IMR-90 (cell line): Measurements from ENCODE around the gene MIOX. TPM values are rescaled to one million over a fixed set of nuclear protein-coding genes. Genes with fewer than 3 reads are reported as not detected.
A peak's percentile ranks its signal among the peaks of the same experiment; 100 is the strongest.

Experiments used
- ATAC-seq: fragments of 200-7000 bp; cut with Tn5 transposase; 2 replicates; pipeline ENCODE4 v1.9.1; 2020; ENCODE audit warnings: low read depth, mild to moderate bottlenecking, moderate library complexity
- BruUV-seq: library from RNA; stranded (reverse); fragments of 400-500 nt; replicated peaks from 2 replicates; lab custom pipeline; 2021; lab: Mats Ljungman, UMichigan
- CTCF ChIA-PET: fragments of 300-600 bp; formaldehyde crosslinking; extraction: SDS; loops from one replicate; lab custom pipeline; 2021; ENCODE audit warnings: antibody characterized with exemption; lab: Yijun Ruan, JAX
- POLR2A ChIA-PET: fragments of 300-600 bp; sonication (Branson Sonifier 250); formaldehyde crosslinking; loops from one replicate; lab custom pipeline; 2022; ENCODE audit warnings: antibody characterized with exemption; ENCODE audit not compliant: unreplicated experiment; lab: Charles Lee
- DNase-seq: peaks from one replicate; pipeline ENCODE4 v3.0.0; 2013
- H2AFZ ChIP-seq: replicated peaks from 2 replicates; pipeline ENCODE3; 2013; ENCODE audit warnings: low read length, mild to moderate bottlenecking; ENCODE audit not compliant: poor library complexity
- H2AK5ac ChIP-seq: 2 replicates; pipeline ENCODE4 v1.6.1; 2013; ENCODE audit warnings: low read depth, low read length, inconsistent platforms
- H2AK9ac ChIP-seq: replicated peaks from 2 replicates; pipeline ENCODE3; 2013; ENCODE audit warnings: mild to moderate bottlenecking, low read depth, low read length, moderate library complexity; ENCODE audit not compliant: poor library complexity
- H2BK120ac ChIP-seq: 2 replicates; pipeline ENCODE4 v1.6.1; 2013; ENCODE audit warnings: low read depth, low read length, inconsistent platforms
- H2BK15ac ChIP-seq: 3 replicates; pipeline ENCODE4 v1.6.1; 2013; ENCODE audit warnings: low read depth, low read length, inconsistent platforms
- H2BK20ac ChIP-seq: 2 replicates; pipeline ENCODE4 v1.6.1; 2013; ENCODE audit warnings: low read depth, mild to moderate bottlenecking, inconsistent platforms, low read length, moderate library complexity
- H2BK5ac ChIP-seq: 2 replicates; pipeline ENCODE4 v1.6.1; 2013; ENCODE audit warnings: mild to moderate bottlenecking, low read depth, low read length, inconsistent platforms; ENCODE audit not compliant: poor library complexity, severe bottlenecking
- H3K14ac ChIP-seq: replicated peaks from 2 replicates; pipeline ENCODE4 v1.6.1; 2013; ENCODE audit warnings: low read depth, low read length, inconsistent platforms
- H3K18ac ChIP-seq: 2 replicates; pipeline ENCODE4 v1.6.1; 2013; ENCODE audit warnings: low read depth, low read length, control low read depth
- H3K23ac ChIP-seq: 2 replicates; pipeline ENCODE4 v1.6.1; 2013; ENCODE audit warnings: low read depth, low read length, inconsistent platforms
- H3K27ac ChIP-seq: 2 replicates; pipeline ENCODE4 v1.5.1; 2013; ENCODE audit warnings: mild to moderate bottlenecking, control low read depth, low read length; ENCODE audit not compliant: insufficient read depth
- H3K27me3 ChIP-seq: 2 replicates; pipeline ENCODE4 v1.6.1; 2013; ENCODE audit warnings: low read length; ENCODE audit not compliant: control insufficient read depth, insufficient read depth
- H3K36me3 ChIP-seq: 2 replicates; pipeline ENCODE4 v1.6.1; 2013; ENCODE audit warnings: low read length, mixed read lengths; ENCODE audit not compliant: control insufficient read depth, insufficient read depth
- H3K4ac ChIP-seq: 2 replicates; pipeline ENCODE4 v1.6.1; 2013; ENCODE audit warnings: low read depth, low read length, inconsistent platforms
- H3K4me1 ChIP-seq: 2 replicates; pipeline ENCODE4 v1.6.1; 2013; ENCODE audit warnings: low read length, mixed read lengths; ENCODE audit not compliant: control insufficient read depth, insufficient read depth
- H3K4me2 ChIP-seq: 2 replicates; pipeline ENCODE4 v1.6.1; 2013; ENCODE audit warnings: low read depth, mild to moderate bottlenecking, control low read depth, low read length, moderate library complexity
- H3K4me3 ChIP-seq: 2 replicates; pipeline ENCODE4 v1.5.1; 2013; ENCODE audit warnings: low read depth, mild to moderate bottlenecking, control low read depth, low read length, moderate library complexity; ENCODE audit not compliant: insufficient read depth
- H3K56ac ChIP-seq: 2 replicates; pipeline ENCODE4 v1.6.1; 2013; ENCODE audit warnings: low read length, inconsistent platforms; ENCODE audit not compliant: insufficient read depth; ENCODE audit errors: extremely low read depth
- H3K79me1 ChIP-seq, 2 experiments: 2 replicates each; pipeline ENCODE4 v1.6.1; 2013; ENCODE audit warnings: low read length in 2 of 2, inconsistent platforms in 1 of 2, low read depth in 1 of 2
- H3K9ac ChIP-seq: 2 replicates; pipeline ENCODE4 v1.6.1; 2013; ENCODE audit warnings: low read depth, low read length, control low read depth
- H3K9me1 ChIP-seq: 2 replicates; pipeline ENCODE4 v1.6.1; 2013; ENCODE audit warnings: low read length, inconsistent platforms; ENCODE audit not compliant: insufficient read depth
- H3K9me3 ChIP-seq: 2 replicates; pipeline ENCODE4 v1.6.1; 2013; ENCODE audit warnings: low read length; ENCODE audit not compliant: control insufficient read depth, insufficient read depth
- H4K20me1 ChIP-seq: 2 replicates; pipeline ENCODE4 v1.6.1; 2013; ENCODE audit warnings: low read length, inconsistent platforms; ENCODE audit not compliant: insufficient read depth
- H4K5ac ChIP-seq: 2 replicates; pipeline ENCODE4 v1.6.1; 2013; ENCODE audit warnings: mild to moderate bottlenecking, low read depth, low read length, control low read depth
- H4K8ac ChIP-seq, 2 experiments: 2 replicates each; pipeline ENCODE4 v1.6.1; 2013; ENCODE audit warnings: low read depth in 2 of 2, low read length in 2 of 2, control low read depth in 1 of 2, inconsistent platforms in 1 of 2
- H4K91ac ChIP-seq: 2 replicates; pipeline ENCODE4 v1.6.1; 2013; ENCODE audit warnings: low read depth, low read length, inconsistent platforms; ENCODE audit not compliant: insufficient read depth
- CEBPB ChIP-seq: IDR thresholded peaks from 2 replicates; pipeline ENCODE4 v1.6.1; 2012; ENCODE audit warnings: low read depth, low read length, improper control_type of control experiment
- RAD21 ChIP-seq: IDR thresholded peaks from 2 replicates; pipeline ENCODE4 v1.6.1; 2012; ENCODE audit warnings: low read length, improper control_type of control experiment
- WGBS, 2 experiments: methylation state at CpG; one replicate each; pipeline versions ENCODE4 v1.1.5 to v1.1.7; 2013; ENCODE audit warnings: missing lambda C conversion rate in 2 of 2; ENCODE audit not compliant: insufficient read length in 1 of 2; ENCODE audit errors: extremely low coverage in 2 of 2; 5-methylcytosine and 5-hydroxymethylcytosine counted together
- dilution Hi-C: fragments of 300-500 bp; cut with HindIII; formaldehyde crosslinking; loops from one replicate; pipeline ENCODE4 v1.14.3; 2018; ENCODE audit warnings: low sequenced_read_pairs; ENCODE audit not compliant: unreplicated experiment
- in situ Hi-C: fragments of 300-500 bp; cut with MboI; formaldehyde crosslinking; loops from 3 replicates; pipeline ENCODE4 v1.14.3; 2019; ENCODE audit warnings: low sequenced_read_pairs, inconsistent platforms, mixed read lengths
- intact Hi-C: fragments of 100-400 bp; cut with micrococcal nuclease; formaldehyde crosslinking; loops from 2 replicates; pipeline ENCODE4 v1.10.0; 2022
- polyA plus RNA-seq, 3 experiments: library from polyadenylated mRNA; depleted of rRNA; stranded (reverse); fragments of >200 nt; gene quantifications; 2 replicates each; pipeline ENCODE4 v1.2.3, GENCODE V29; 2012; ENCODE audit warnings: low replicate concordance in 1 of 3
- total RNA-seq: library from RNA; depleted of rRNA; stranded (reverse); fragments of >200 nt; gene quantifications from 2 replicates; pipeline ENCODE4 v1.2.3, GENCODE V29; 2012

The MIOX gene
- total and polyA plus RNA-seq, 2 of the 4 experiments (the other 2 are of a cell fraction) = not detected

DNA sequence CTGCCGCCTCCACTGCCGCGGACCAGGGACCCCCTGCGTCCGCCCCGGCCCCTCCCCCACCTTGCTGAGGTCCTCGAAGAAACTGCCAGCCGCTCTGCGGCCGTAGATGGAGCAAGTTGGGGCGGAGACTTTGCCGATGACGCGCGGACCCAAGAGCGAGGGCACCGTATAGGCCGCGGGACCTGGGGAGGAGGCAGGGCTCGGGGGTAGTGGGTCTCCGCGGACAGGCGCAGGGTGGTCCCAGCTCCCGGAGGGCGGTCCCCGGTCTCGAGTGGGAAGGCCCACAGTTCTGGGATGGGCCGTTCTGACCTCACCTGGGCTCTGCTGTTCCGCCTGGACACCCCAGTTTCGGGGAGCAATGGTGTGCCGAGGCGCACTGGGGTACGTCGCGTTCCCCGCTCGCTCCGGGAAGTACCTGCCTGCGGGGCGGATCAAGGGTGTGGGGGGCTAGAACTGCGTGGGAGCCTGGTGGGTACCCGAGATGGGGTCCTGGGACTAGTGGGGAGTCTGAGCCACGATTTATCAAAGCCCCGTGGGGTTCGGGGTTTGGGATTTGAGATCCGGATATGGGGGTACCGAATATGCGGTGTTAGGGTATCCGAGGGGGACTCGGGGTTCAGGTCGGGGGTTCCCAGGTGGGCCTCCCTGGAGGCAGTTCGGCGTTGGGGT, 44.4 kb downstream of the MIOX start:
- Histone ChIP-seq H3K27me3 (peaks cover 5% of the 10 kb centered on the region; the same call in 1 of the 2 replicates), H3K4me2 (peak overlapping the region; percentile 69), H3K14ac (no peak overlapping the region), H3K56ac (no peak overlapping the region), H2BK20ac (no peak overlapping the region), H3K4me3 (peak overlapping the region; percentile 39; the same call in 1 of the 2 replicates), H2BK5ac (no peak overlapping the region), H3K27ac (no peak overlapping the region), H2BK120ac (peak overlapping the region; percentile 57), H3K9me3 (no peaks in the 10 kb centered on the region), H3K18ac (peak overlapping the region; percentile 20; the same call in 1 of the 2 replicates), H4K20me1 (no peaks in the 10 kb centered on the region), H3K9me1 (peaks cover 13% of the 10 kb centered on the region; the same call in 1 of the 2 replicates), H3K9ac (peak overlapping the region; percentile 48), H4K5ac (peak overlapping the region; percentile 72), H2AK9ac (peak overlapping the region; percentile 96), H2BK15ac (peak overlapping the region; percentile 6; the same call in 1 of the 3 replicates), H3K4ac (peak overlapping the region; percentile 47), H3K36me3 (no peaks in the 10 kb centered on the region), H2AK5ac (peak overlapping the region; percentile 81), H3K23ac (peak overlapping the region; percentile 62), H2AFZ (peak overlapping the region; percentile 89), H3K4me1 (peaks cover 19% of the 10 kb centered on the region), H4K8ac (peak overlapping the region; percentile 53 to 91; a peak in 3 of 4 replicates), H4K91ac (peak overlapping the region; percentile 77; the same call in 1 of the 2 replicates), H3K79me1 (peaks cover 4 to 20% of the 10 kb centered on the region in 2 experiments; a peak in 2 of 4 replicates)
- BruUV-seq = no TSS peak
- TF ChIP-seq CEBPB (0 out of 2 replicates have a peak, but pooled peaks have one; percentile 14), RAD21 (no peak)
- CTCF ChIA-PET = no interaction called here
- WGBS, 2 experiments = 9% methylated on average over 26 of the region's 53 CpGs; no CpG with 5 or more reads in 1 of the 2 experiments
- dilution Hi-C loops (no loop called here), in situ Hi-C loops (no loop called here), intact Hi-C loops (no loop called here)
- DNase-seq (peak; percentile 63), ATAC-seq (peak; percentile 12)
- POLR2A ChIA-PET = no interaction called here
